GM21619 (cell line): Measurements from ENCODE around the gene AHDC1.
"Not testable (repeated sequence)": the region's sequence is repeated elsewhere in the genome, so short reads cannot be mapped to it uniquely, and the experiment has no call there.

Source experiments
- ATAC-seq: cut with Tn5 transposase; IDR thresholded peaks from one replicate; pipeline ENCODE4 v1.9.1; 2021; ENCODE audit not compliant: unreplicated experiment

Gene AHDC1

GRCh38 chr1:27564710-27565649 is 39.0 kb downstream of the AHDC1 start:
- no peak for ATAC-seq

GRCh38 chr1:27563591-27564471 is 40.1 kb downstream of the AHDC1 start:
- ATAC-seq: no peak

- ATAC-seq: no peak
These were observed 40.7 kb downstream of the AHDC1 start for GRCh38 chr1:27563341-27563590.

DNA sequence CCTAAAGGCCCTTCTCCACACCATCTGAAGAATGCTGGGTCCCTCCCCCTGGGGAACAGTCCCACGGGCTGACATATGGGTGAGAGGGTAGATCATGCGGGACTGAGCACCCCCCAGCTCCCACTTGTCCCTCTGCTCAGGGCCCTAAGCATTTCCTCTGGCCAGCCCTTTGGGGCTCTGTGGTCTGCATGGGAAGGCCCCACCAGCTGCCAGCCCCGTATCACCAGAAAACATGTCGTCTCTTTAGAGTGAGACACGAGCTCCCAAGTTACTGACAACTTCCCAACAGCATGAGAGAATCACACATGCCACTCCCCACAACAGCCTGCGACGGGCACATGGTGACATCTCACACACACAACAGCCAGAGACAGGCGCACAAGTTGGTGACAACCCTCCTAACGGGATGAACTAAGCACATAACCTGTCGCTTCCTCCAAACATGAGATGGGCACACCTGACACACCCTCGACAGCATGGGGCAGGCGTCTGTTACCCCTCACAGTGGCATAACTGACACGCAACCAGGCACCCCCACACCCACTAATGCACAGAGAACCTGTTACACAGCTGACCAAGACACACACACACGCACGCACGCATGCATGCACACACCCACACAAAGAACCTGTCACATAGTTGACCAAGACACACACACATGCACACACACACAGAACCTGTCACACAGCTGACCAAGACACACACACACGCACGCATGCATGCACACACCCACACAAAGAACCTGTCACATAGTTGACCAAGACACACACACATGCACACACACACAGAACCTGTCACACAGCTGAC is 41.2 kb downstream of the AHDC1 start:
- ATAC-seq: no peak

- no peak for ATAC-seq
These were observed 41.9 kb downstream of the AHDC1 start for GRCh38 chr1:27562021-27562420.

DNA sequence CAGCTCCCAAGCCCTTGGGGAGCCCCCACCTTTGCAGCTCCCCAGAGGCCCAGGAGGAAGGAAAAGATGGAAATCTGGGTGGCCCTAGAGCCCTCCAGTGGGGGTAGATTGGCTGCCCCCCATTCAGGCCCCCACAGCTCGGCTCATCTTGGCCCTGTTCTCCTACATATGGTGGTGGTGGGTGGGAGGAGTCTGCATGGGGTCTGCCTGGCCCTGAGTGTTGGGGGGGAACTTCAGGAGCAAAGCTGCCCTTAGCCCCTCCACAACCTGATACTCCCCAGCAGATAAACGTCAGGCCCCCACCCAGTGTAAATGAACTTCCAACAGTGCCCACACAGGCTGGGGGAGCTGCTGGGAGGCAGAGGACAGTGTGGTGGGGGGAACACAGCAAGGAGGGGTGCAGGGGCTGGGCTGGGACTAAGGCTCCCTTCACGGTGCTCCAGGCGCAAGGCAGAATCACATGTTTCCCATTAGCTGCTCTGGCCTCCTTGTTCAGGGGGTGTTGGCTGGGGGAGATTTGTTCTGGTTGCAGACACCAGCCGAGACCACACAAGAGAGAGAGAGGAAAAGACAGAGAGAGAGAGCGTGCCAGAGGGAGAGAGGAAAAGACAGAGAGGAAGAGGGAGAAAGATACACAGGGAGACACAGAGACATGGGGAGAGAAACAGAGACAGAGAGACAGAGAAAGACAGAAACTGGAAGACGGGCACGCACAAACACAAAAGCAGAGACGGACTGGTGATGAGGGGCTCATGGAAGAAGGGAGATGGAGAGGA is 42.6 kb downstream of the AHDC1 start:
- no peak for ATAC-seq

DNA sequence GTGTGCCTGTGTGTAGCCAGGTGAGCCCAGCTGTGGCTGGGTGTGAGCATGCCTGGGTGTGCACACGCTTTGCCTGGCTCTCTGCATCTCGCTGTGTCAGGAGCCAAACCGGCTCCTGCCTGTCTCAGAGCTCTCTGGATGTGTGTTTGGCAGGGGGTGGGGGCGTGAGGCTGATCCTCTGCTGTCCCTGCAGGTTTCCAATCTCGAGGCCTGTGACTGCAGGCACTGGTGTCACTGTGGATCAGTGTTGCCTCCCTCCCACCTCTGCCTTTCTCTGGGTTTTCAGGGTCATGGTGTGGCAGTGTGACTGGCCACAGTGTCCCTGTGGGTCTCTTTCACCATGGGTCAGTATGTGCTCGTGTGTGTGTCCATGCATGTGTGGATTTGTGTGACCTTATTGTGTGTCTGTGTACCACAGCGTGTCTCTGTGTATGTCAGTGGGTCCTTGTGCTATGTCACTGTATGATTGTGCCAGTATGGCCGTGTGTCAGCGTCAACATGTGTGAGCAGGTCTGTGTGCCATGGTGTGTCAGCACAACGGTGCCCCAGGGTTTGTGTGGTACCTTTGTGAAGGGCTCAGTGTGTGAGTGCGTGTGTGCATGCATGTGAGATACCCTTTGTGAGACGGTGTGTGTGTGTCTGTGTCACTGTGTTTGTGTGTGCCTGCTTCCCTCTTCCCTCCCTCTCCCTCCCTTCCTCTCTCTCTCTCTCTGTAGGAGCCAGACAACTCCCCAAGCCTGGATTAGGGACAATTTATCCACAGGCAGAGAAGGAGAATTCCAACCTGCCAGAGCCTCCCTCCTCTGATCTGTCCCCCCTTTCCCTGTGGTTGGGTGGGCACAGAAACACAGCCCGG is 43.4 kb downstream of the AHDC1 start:
- ATAC-seq: no peak

DNA sequence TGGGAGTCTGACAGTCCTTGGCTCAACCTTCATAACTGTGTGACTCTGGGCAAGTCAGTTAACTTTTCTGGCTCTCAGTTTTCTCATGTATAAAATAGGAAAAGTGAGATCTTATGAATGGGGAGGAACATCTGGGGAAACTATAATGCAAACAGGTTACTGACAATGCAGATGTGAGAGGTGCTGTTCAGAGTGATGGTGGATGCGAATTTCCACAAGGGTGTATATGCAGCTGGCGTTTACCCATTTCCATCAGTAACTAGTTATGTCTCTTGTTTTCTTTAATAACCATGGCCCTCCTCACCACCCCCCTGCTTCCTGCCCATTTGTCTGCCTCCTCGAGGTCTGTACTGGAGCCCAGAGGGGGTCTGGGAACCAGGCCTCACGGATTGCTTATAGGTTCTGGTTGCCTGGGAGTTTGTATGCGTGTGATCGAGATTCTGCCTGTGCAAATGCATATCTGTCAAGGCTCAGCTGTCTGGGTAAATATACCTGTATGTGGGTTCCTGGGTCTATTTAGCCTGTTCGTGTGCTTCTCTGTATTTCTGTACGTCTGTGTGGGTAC is 44.4 kb downstream of the AHDC1 start:
- ATAC-seq: no peak

- ATAC-seq: no peak
These were observed 46.2 kb downstream of the AHDC1 start for GRCh38 chr1:27557596-27558340.

GRCh38 chr1:27556781-27557595 is 47.0 kb downstream of the AHDC1 start:
- no peak for ATAC-seq

- ATAC-seq: no peak
These were observed 47.5 kb downstream of the AHDC1 start for GRCh38 chr1:27556435-27556780.

DNA sequence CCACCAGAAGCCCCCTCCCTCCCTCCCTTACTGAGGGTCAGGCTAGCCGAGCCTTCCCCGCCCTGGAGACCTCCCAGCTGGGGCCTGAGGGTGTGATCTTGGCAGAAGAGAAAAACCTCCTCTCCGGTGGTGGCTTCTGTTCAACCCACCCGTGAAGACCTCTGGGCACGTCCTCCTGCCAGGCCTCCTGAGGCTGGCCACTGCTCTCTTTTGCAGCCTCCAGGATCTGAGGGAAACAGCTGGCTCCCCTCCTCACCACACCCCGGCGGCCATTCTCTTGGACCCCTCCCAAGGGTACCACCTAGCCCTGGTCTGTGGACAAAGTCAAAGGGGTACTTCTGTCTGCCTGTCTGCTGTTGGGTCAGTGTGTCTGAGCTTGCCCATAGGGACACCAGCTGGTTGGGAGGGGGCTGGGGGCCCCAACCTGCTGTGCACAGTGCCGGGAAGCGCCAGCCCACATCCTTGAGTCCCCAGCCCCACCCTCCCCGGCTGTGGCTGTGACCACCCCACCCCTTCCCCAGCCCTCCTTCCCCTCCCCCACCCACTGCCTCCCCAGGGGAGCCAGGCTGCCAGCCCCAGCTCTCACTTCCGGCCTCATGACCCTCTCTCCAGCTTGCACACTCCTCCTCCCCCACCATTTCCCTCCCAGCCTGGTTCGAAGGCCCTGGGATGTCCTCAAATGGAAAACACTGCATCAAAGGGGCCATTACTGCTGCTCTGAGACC is 48.1 kb downstream of the AHDC1 start:
- ATAC-seq: no peak

DNA sequence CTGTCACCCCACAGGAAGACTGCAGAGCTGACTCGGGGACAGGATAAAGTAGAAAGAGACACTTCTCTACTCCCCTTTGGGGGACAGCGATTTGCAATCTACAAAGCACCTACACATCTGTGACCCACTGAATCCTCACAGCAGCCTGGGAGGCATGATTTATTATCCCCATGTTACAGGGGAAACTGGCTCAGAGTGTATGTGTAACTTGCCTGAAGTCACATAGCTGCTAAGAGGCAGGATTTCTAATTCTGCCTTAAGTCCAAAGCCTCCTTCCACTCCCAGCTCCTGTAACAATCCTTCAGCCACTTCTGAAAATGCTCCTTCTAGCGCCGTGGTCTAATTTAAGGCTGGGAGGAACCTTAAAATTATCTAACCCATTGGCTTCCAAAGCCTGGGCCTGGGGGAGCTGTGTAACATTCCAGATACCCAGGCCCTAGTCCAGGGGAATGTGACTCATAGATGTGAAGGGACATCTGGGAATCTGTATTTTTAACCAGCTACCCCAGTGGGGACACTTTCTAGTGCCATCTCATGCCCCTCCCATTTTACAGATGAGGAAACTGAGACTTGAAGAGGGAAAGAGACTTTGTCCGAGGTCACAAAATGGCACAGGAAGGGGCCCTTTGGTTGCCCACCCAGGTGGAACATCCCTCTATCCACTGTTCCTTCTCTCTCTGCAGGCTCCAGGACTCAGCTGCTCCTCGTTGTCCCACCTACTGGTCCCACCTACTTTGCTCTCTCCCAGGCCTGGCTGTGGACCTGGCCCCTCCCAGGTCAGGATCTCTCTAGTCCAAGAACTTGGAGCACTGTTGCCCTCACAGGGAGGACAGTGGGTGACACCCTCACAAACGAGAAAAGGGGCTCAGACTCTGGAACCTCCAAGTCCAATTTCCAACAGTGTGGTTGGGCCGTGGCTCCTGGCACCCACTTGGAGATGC is 48.9 kb downstream of the AHDC1 start:
- no peak for ATAC-seq

DNA sequence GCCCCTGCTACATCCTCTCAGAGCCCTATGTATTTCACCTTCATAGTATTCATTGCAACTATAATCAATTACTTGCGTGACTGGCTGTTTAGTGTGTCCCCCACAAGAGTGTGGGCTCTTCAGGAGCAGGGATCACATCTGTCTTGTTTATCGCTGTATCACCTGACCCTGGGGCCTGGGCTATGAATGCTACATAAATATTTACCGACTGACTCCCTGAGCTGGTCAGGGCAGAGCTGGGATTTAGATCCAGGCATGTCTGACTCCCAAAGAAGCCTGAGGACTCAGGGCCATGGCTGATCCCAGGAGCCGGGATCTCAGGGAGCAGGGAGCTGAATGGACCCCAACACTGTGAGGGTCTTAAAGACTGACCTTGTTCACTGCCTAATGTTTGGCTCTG is 49.7 kb downstream of the AHDC1 start:
- ATAC-seq: no peak

DNA sequence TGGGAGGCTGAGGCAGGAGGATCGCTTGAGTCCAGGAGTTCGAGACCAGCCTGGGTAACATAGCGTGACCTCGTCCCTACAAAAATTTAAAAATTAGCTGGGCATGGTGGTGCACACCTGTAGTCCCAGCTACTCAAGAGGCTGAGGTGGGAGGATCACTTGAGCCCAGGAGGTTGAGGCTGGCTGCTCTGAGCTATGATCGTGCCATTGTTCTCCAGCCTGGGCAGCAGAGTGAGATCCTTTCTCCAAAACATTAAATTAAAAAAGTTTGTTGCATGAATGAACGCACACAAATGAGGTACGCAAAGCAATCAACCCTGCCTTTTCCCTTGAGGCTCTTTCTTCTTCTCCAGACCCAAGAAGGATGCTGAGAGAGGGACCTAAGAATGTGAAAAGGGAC is 50.1 kb downstream of the AHDC1 start:
- not testable (repeated sequence) for ATAC-seq

- no peak for ATAC-seq
These were observed 51.0 kb downstream of the AHDC1 start for GRCh38 chr1:27552911-27553420.
